Neural crest cell (in vitro differentiated cells): Measurements from ENCODE around the gene TSSC4. TPM values are rescaled to one million over a fixed set of nuclear protein-coding genes. Genes with fewer than 3 reads are reported as not detected.

Source experiments
- DNase-seq: peaks from one replicate; pipeline ENCODE4 v3.0.0; 2021; ENCODE audit warnings: low read depth, mixed read lengths, low spot score
- H3K27ac Mint-ChIP-seq: one replicate; pipeline ENCODE4 v1.8.0; 2021; ENCODE audit warnings: mild to moderate bottlenecking, mixed read lengths; ENCODE audit not compliant: unreplicated experiment
- H3K27me3 Mint-ChIP-seq: 2 replicates; pipeline ENCODE4 v1.8.0; 2021; ENCODE audit warnings: low read depth, mild to moderate bottlenecking, mixed read lengths
- H3K36me3 Mint-ChIP-seq: 2 replicates; pipeline ENCODE4 v1.8.0; 2021; ENCODE audit warnings: low read depth, mild to moderate bottlenecking, mixed read lengths
- H3K4me1 Mint-ChIP-seq: 2 replicates; pipeline ENCODE4 v1.8.0; 2021; ENCODE audit warnings: mixed read lengths
- H3K4me3 Mint-ChIP-seq: one replicate; pipeline ENCODE4 v1.8.0; 2021; ENCODE audit warnings: mild to moderate bottlenecking, mixed read lengths
- H3K9me3 Mint-ChIP-seq: 2 replicates; pipeline ENCODE4 v1.8.0; 2021; ENCODE audit warnings: mixed read lengths
- CTCF ChIP-seq: fragments of 200-600 bp; sonication (generic); conservative IDR thresholded peaks from 2 replicates; pipeline ENCODE4 v1.5.0; 2021; ENCODE audit warnings: antibody characterized with exemption, mild to moderate bottlenecking
- total RNA-seq: library from RNA; stranded (reverse); gene quantifications from 2 replicates; pipeline ENCODE4 v1.2.1, GENCODE V29; 2021

Gene TSSC4
- total RNA-seq, 1 donor from 2014 or later = 60.1 TPM

GRCh38 chr11:2447253-2447950 is 46.9 kb downstream of the TSSC4 start:
- TF ChIP-seq CTCF = no peak
- no peak for DNase-seq
- Mint-ChIP-seq H3K4me3 (no peak overlapping the region), H3K27ac (no peak overlapping the region), H3K36me3 (no peaks in the 10 kb centered on the region), H3K27me3 (peaks cover 60% of the 10 kb centered on the region), H3K4me1 (no peaks in the 10 kb centered on the region), H3K9me3 (no peaks in the 10 kb centered on the region)

- no peaks in the 10 kb centered on the region for H3K9me3 Mint-ChIP-seq
- H3K27me3 Mint-ChIP-seq = peaks cover 60% of the 10 kb centered on the region
- no peak overlapping the region for H3K27ac Mint-ChIP-seq
- no peaks in the 10 kb centered on the region for H3K4me1 Mint-ChIP-seq
- H3K36me3 Mint-ChIP-seq = no peaks in the 10 kb centered on the region
- no peak for TF ChIP-seq CTCF
- H3K4me3 Mint-ChIP-seq = no peak overlapping the region
- DNase-seq = no peak
Measured at GRCh38 chr11:2447951-2448650, 47.6 kb downstream of the TSSC4 start.

- peaks cover 57% of the 10 kb centered on the region for H3K27me3 Mint-ChIP-seq
Measured at GRCh38 chr11:2448661-2449547, 48.4 kb downstream of the TSSC4 start.

GRCh38 chr11:2449548-2450320 is 49.2 kb downstream of the TSSC4 start:
- Mint-ChIP-seq H3K27ac (no peak overlapping the region), H3K4me1 (no peaks in the 10 kb centered on the region), H3K4me3 (no peak overlapping the region), H3K36me3 (no peaks in the 10 kb centered on the region), H3K27me3 (peaks cover 61% of the 10 kb centered on the region), H3K9me3 (no peaks in the 10 kb centered on the region)
- no peak for DNase-seq
- no peak for TF ChIP-seq CTCF

More at GRCh38 chr11:2448661-2449547, 48.4 kb downstream of the TSSC4 start:
- Mint-ChIP-seq H3K4me3 (no peak overlapping the region), H3K4me1 (no peaks in the 10 kb centered on the region), H3K9me3 (no peaks in the 10 kb centered on the region), H3K36me3 (no peaks in the 10 kb centered on the region), H3K27ac (no peak overlapping the region)
- no peak for DNase-seq
- TF ChIP-seq CTCF = no peak
